GM19452 (cell line): ENCODE data around the gene PLXNA4.

ENCODE experiments used
- ATAC-seq: cut with Tn5 transposase; IDR thresholded peaks from one replicate; pipeline ENCODE4 v1.9.1; 2021; ENCODE audit not compliant: unreplicated experiment

PLXNA4 gene

GRCh38 chr7:132508724-132509353 lies 67.4 kb downstream of the PLXNA4 start:
- no peak for ATAC-seq

- ATAC-seq: no peak
Observed at GRCh38 chr7:132504852-132505251, 71.4 kb downstream of the PLXNA4 start.

- ATAC-seq: no peak
Observed at GRCh38 chr7:132504071-132504470, 72.2 kb downstream of the PLXNA4 start.

GRCh38 chr7:132503415-132503814 lies 72.9 kb downstream of the PLXNA4 start:
- no peak for ATAC-seq

GRCh38 chr7:132501956-132502355 lies 74.3 kb downstream of the PLXNA4 start:
- ATAC-seq: no peak

- no peak for ATAC-seq
Observed at GRCh38 chr7:132500727-132501440, 75.4 kb downstream of the PLXNA4 start.

GRCh38 chr7:132499487-132499886 lies 76.8 kb downstream of the PLXNA4 start:
- ATAC-seq: no peak

DNA sequence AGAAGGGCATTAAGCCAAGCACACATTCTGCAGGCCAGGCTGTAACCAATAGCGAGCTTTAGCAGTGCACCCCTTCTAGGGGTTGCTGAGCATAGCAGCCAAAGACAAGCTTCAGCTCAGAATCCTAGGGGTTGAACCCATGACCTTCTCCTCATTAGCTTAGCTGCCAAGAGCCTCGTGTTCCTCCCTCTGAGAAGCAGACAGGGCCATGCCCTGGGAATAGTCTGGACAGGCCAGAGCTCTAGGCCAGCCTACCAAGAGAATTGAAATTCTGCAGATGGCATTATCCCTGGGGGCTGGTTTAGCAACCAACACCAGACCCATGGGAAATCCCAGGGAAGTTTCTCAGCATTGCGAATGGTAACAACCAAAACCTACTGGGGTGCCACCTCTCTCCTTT lies 77.2 kb downstream of the PLXNA4 start:
- no peak for ATAC-seq

DNA sequence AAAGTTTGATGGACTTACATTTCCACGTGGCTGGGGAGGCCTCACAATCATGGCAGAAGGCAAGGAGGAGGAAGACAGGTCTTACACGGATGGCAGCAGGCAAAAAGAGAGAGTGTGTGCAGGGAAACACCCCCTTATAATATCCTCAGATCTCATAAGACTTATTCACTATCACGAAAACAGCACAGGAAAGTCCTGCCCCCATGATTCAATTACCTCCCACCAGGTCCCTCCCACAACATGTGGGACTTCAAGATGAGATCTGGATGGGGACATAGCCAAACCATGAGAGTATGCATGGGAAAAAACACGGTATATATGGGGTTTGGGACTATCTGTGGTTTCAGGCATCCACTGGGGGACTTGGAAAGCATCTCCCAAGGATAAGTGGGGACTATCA lies 78.0 kb downstream of the PLXNA4 start:
- ATAC-seq: no peak

GRCh38 chr7:132497098-132497497 lies 79.2 kb downstream of the PLXNA4 start:
- no peak for ATAC-seq

GRCh38 chr7:132495936-132496335 lies 80.3 kb downstream of the PLXNA4 start:
- ATAC-seq: no peak

GRCh38 chr7:132494474-132494873 lies 81.8 kb downstream of the PLXNA4 start:
- ATAC-seq: no peak

DNA sequence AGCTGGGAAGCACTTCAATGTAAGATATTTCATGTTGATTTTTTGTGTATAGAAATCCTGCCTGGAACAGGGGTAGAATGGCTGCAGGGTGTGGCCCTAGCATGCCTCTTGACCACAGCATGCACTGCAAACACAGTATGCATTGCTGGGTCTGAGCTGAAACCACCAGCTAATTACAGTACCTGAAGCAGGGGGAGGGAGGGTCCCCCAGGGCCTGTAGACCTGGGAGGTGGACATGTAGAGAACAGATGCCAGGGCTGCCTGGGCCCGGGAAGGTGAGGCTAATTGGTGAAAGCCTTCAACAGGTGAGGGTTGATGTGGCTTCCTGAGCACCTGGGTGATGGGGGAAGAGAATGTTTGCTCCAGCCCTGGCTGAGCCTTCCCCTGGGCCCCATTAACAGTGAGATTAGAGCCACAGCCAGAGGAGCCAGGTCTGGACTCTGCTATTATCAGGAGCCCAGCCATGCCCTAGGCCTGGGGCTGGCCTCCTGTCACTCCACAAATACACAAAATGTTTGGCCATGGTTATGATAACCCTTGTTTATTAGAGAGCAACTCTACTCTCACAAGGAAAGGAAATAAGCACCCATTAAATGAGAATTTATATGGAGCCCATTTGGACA lies 83.3 kb downstream of the PLXNA4 start:
- no peak for ATAC-seq

- ATAC-seq: no peak
Observed at GRCh38 chr7:132491391-132491945, 84.8 kb downstream of the PLXNA4 start.

DNA sequence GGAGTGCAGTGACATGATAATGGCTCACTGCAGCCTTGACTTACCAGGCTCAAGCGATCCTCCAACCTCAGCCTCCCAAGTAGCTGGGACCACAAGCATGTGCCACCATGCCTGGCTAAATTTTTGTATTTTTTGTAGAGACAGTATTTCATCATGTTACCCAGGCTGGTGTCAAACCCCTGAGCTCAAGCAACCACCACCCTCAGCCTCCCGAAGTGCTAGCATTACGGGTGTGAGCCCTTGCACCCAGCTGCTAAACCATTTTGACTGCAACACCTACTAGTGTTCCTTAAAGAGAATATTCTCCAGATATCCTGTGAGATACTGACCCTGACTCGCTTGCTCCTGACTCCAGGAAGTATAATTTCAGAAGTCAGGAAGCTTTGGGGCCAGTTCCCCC lies 85.8 kb downstream of the PLXNA4 start:
- no peak for ATAC-seq

GRCh38 chr7:132489776-132490237 lies 86.5 kb downstream of the PLXNA4 start:
- no peak for ATAC-seq

DNA sequence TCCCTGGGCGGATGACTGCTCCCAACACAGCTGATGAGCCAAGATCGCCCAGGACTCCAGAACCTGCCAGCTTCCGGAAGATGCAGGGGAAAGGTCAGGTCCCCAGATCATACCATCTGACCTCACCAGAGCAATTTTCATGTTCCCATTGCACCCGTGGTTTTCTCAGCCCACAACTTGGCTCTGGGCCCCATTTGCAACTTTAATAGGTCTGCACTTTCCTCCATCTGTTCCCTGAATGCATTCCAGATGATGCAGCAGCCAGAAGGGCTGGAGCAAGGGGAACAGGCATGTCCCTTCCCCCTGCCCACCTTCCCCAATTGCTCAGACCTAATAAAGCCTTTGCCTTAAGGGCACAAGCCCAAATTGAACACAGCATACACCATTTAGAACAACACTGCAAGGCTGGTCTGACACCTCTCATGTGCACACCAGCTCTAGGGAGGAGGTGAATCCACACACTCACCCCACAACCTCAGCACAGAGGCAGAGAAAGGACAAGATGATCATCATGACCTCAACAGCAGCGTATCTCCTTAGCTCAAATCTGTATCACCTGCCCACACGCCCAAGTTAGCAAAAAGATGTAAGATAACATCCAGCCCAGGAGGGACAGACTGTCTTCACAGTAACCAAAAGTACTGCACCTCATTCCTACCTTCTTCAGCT lies 87.5 kb downstream of the PLXNA4 start:
- no peak for ATAC-seq

GRCh38 chr7:132486274-132486610 lies 90.0 kb downstream of the PLXNA4 start:
- ATAC-seq: no peak

DNA sequence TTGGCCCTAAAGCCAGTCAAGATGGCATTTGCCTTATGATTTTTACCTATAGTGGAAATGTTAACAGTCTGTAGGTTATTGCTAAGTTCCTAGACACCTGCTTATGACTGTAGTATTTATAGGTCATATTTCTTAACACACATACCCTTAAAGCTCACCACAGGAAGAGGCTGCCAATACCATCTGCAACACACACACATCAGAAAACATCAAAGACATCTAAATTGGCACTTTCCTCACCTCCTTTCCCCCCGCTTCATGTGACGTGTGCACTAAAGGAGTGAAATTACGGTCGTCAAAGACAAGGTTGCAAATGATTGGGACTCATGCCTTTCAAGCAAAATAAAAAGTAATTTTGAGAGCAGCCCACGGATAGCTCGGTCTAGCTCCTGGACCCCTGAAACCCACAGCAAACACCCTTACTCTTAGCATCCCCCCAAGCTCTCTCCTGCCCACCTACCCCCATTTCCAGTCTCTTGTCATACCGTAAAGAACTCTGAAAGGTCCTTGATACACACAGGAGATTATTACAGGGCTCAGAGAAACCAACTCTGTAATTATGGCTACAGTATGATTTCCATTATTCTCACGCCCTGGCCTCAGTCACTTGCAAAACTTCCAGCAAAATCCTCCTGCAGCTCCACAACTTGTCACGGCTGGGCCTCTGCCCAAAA lies 90.5 kb downstream of the PLXNA4 start:
- no peak for ATAC-seq

DNA sequence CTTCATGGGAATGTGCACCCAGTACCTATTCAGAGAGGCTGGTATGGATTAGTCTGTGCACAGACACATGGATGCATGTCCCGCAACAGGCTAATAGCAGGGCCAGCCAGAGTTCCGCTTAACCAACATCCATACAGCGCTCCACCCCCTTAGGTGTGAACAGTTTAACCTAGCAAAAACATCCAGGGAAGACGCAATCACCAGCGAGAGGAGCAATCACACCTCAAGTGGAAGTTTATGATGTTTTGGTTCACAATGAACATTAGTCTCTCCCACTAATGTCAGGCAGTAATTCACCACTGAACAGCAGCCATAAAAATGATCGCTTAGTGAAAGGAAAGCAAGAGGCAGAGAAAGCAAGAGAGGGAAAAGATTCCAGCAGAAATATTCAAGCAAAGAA lies 91.1 kb downstream of the PLXNA4 start:
- ATAC-seq: no peak

DNA sequence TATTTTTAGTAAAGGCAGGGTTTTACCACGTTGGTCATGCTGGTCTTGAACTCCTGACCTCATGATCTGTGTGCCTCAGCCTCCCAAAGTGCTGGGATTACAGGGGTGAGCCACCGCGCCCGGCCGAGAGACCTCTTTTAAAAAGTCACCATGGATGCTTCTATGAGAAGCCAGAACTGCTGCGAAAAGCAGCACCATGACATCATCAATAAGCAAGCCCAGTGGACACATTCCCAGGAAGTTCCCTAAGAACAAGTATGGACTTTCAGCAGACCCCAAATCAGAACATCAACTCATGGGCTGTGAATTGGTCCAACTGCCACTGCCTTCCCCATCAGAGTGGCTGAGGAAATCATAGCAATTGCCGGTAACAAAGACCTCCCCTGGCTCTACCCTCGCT lies 93.4 kb downstream of the PLXNA4 start:
- no peak for ATAC-seq
